Measurements from ENCODE around the gene ZNF770.

Gene ZNF770

GRCh38 chr15:35019404-35020327 is 31.6 kb upstream of the ZNF770 start:
- TF ChIP-seq SIN3A (IDR thresholded peaks at IDR 0.05; ENCODE audit: borderline replicate concordance, insufficient read depth, low read length) (no peak), FOXP2 (optimal IDR thresholded peaks at IDR 0.05; ENCODE audit: borderline replicate concordance, extremely low read depth, extremely low read length, insufficient read depth) (no peak), REST (IDR thresholded peaks at IDR 0.05; ENCODE audit: insufficient read depth in 1 of 2, low read depth in 2 of 2, low read length in 2 of 2) (no peak), TAF1 (IDR thresholded peaks at IDR 0.05; ENCODE audit: borderline replicate concordance, insufficient read depth, low read length) (no peak), POLR2AphosphoS5 (IDR thresholded peaks at IDR 0.05; ENCODE audit: low read depth, low read length) (no peak)

DNA sequence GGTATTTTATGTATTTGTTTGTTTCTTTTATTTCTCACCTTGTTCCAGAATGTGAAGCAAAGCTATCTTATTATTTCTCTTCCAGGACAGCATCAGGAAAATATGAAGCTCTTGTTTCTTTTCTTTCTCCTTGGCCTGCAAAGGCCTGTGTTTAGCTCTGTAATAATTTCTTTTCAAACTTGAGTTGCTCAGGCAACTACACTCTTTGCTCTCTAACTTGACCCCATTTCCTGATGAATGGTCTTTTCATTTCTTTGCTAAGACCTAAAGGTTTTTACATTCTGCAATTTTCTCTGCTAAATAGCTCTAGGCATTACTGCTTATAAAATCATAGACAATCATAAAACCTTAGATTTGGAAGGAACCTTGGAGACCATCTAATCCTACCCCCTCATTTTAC is 26.2 kb upstream of the ZNF770 start:
- TF ChIP-seq TAF1 (IDR thresholded peaks at IDR 0.05; ENCODE audit: borderline replicate concordance, insufficient read depth, low read length) (no peak), REST (IDR thresholded peaks at IDR 0.05; ENCODE audit: insufficient read depth in 1 of 2, low read depth in 2 of 2, low read length in 2 of 2) (no peak), SIN3A (IDR thresholded peaks at IDR 0.05; ENCODE audit: borderline replicate concordance, insufficient read depth, low read length) (no peak), FOXP2 (optimal IDR thresholded peaks at IDR 0.05; ENCODE audit: borderline replicate concordance, extremely low read depth, extremely low read length, insufficient read depth) (no peak), POLR2AphosphoS5 (IDR thresholded peaks at IDR 0.05; ENCODE audit: low read depth, low read length) (no peak)

- TF ChIP-seq TAF1 (IDR thresholded peaks at IDR 0.05; ENCODE audit: borderline replicate concordance, insufficient read depth, low read length) (no peak), SIN3A (IDR thresholded peaks at IDR 0.05; ENCODE audit: borderline replicate concordance, insufficient read depth, low read length) (no peak), FOXP2 (optimal IDR thresholded peaks at IDR 0.05; ENCODE audit: borderline replicate concordance, extremely low read depth, extremely low read length, insufficient read depth) (no peak), REST (IDR thresholded peaks at IDR 0.05; ENCODE audit: insufficient read depth in 1 of 2, low read depth in 2 of 2, low read length in 2 of 2) (no peak), POLR2AphosphoS5 (IDR thresholded peaks at IDR 0.05; ENCODE audit: low read depth, low read length) (no peak)
Observed at GRCh38 chr15:35013370-35013769, 25.3 kb upstream of the ZNF770 start.

GRCh38 chr15:35007397-35007796 is 19.3 kb upstream of the ZNF770 start:
- no peak for TF ChIP-seq REST (IDR thresholded peaks at IDR 0.05; ENCODE audit: insufficient read depth in 1 of 2, low read depth in 2 of 2, low read length in 2 of 2)
- no peak for TF ChIP-seq POLR2AphosphoS5 (IDR thresholded peaks at IDR 0.05; ENCODE audit: low read depth, low read length)
- TF ChIP-seq TAF1 (IDR thresholded peaks at IDR 0.05; ENCODE audit: borderline replicate concordance, insufficient read depth, low read length): no peak
- TF ChIP-seq FOXP2 (optimal IDR thresholded peaks at IDR 0.05; ENCODE audit: borderline replicate concordance, extremely low read depth, extremely low read length, insufficient read depth): no peak
- no peak for TF ChIP-seq SIN3A (IDR thresholded peaks at IDR 0.05; ENCODE audit: borderline replicate concordance, insufficient read depth, low read length)
